Measurements from ENCODE around the gene PEX7. TPM values are rescaled to one million over a fixed set of nuclear protein-coding genes. Genes with fewer than 3 reads are reported as not detected.

Gene PEX7
- total and polyA plus RNA-seq, 2 of the 8 experiments (the other 6 are each of a cell fraction or from before 2014, with no cell fraction given) = 6.4 to 11.0 TPM

GRCh38 chr6:136822046-136822375 lies 381 bp upstream of the PEX7 start (continued):
- no peak for TF ChIP-seq TAF7 (optimal IDR thresholded peaks at IDR 0.05; ENCODE audit: borderline replicate concordance, low read depth, low read length)
- TF ChIP-seq CHD1 (IDR thresholded peaks at IDR 0.05; ENCODE audit: low read depth, low read length) = no peak
- no peak for TF ChIP-seq RAD21 (IDR thresholded peaks at IDR 0.05 in 1 of 2, conservative IDR thresholded peaks at IDR 0.05 in 1 of 2; ENCODE audit: low read depth in 2 of 2, low read length in 2 of 2)

Data from H1 (cell line).